Osteocyte (in vitro differentiated cells): ENCODE results near the gene OPALIN. TPM values are rescaled to one million over a fixed set of nuclear protein-coding genes. Genes with fewer than 3 reads are reported as not detected.

ENCODE experiments used
- DNase-seq: peaks from one replicate; pipeline ENCODE4 v3.0.0; 2021; ENCODE audit warnings: mixed read lengths; ENCODE audit not compliant: unreplicated experiment; ENCODE audit errors: extremely low spot score
- H3K27ac Mint-ChIP-seq: one replicate; pipeline ENCODE4 v1.8.0; 2021; ENCODE audit warnings: mild to moderate bottlenecking, mixed read lengths; ENCODE audit not compliant: unreplicated experiment
- H3K27me3 Mint-ChIP-seq: one replicate; pipeline ENCODE4 v1.8.0; 2021; ENCODE audit warnings: mixed read lengths; ENCODE audit not compliant: unreplicated experiment
- H3K36me3 Mint-ChIP-seq: one replicate; pipeline ENCODE4 v1.8.0; 2021; ENCODE audit warnings: mixed read lengths; ENCODE audit not compliant: unreplicated experiment
- H3K4me1 Mint-ChIP-seq: one replicate; pipeline ENCODE4 v1.8.0; 2021; ENCODE audit warnings: mixed read lengths; ENCODE audit not compliant: unreplicated experiment
- H3K4me3 Mint-ChIP-seq: one replicate; pipeline ENCODE4 v1.8.0; 2021; ENCODE audit warnings: mild to moderate bottlenecking, moderate library complexity, mixed read lengths; ENCODE audit not compliant: unreplicated experiment
- H3K9me3 Mint-ChIP-seq: one replicate; pipeline ENCODE4 v1.8.0; 2021; ENCODE audit warnings: mixed read lengths; ENCODE audit not compliant: unreplicated experiment
- total RNA-seq: library from RNA; stranded (reverse); gene quantifications from 2 replicates; pipeline ENCODE4 v1.2.1, GENCODE V29; 2021
- TF ChIP-seq, protein P1 (sequence below): fragments of 200-600 bp; sonication (generic); IDR thresholded peaks from 2 replicates; pipeline ENCODE4 v1.5.0; 2021; ENCODE audit warnings: antibody characterized with exemption, mild to moderate bottlenecking, moderate library complexity

OPALIN gene
- total RNA-seq, 1 donor from 2014 or later = not detected

DNA sequence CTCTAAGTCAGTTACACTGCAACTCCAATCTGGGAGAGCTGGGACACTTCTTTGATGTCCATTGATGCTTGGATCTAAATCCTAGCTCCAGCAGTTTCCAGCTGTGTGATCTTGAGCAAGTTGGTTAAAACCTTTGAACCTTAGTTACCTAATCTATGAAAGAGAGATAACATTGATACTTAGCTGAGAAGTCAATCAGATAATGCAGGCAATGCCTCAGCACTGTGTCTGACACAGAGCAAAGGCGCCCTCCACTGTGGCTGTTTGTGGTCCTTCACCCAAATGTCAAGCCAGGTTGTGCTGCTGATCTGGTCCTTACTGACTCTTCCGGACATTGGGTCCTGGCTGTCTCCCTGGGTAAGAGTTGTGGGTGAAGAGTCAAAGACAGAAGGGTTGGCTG is 34.4 kb downstream of the OPALIN start:
- Mint-ChIP-seq H3K4me1 (no peaks in the 10 kb centered on the region), H3K27ac (no peak overlapping the region), H3K4me3 (no peak overlapping the region), H3K9me3 (no peaks in the 10 kb centered on the region), H3K27me3 (peaks cover 16% of the 10 kb centered on the region), H3K36me3 (no peaks in the 10 kb centered on the region)
- TF ChIP-seq, protein P1, sequence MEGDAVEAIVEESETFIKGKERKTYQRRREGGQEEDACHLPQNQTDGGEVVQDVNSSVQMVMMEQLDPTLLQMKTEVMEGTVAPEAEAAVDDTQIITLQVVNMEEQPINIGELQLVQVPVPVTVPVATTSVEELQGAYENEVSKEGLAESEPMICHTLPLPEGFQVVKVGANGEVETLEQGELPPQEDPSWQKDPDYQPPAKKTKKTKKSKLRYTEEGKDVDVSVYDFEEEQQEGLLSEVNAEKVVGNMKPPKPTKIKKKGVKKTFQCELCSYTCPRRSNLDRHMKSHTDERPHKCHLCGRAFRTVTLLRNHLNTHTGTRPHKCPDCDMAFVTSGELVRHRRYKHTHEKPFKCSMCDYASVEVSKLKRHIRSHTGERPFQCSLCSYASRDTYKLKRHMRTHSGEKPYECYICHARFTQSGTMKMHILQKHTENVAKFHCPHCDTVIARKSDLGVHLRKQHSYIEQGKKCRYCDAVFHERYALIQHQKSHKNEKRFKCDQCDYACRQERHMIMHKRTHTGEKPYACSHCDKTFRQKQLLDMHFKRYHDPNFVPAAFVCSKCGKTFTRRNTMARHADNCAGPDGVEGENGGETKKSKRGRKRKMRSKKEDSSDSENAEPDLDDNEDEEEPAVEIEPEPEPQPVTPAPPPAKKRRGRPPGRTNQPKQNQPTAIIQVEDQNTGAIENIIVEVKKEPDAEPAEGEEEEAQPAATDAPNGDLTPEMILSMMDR = no peak
- no peak for DNase-seq

DNA sequence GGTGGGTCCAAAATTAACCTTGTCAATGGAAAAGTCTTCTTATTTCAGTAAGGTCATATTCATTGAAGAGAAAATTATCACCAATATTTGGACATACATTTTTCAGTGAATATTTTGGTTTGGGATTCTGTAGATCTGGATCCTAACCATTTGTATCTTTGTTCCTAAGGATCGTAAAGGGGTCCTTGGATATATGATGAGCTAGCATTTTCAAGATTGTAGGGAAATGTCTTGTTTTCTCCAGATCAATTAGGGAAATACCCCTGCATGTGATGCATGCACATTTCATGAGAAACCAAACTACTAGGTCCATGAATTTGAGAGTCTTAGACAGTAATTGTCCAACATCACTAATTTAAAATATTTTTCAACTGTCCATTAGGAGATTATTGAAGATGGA is 36.5 kb downstream of the OPALIN start:
- TF ChIP-seq, protein P1 = no peak
- no peak for DNase-seq
- Mint-ChIP-seq H3K9me3 (no peaks in the 10 kb centered on the region), H3K36me3 (no peaks in the 10 kb centered on the region), H3K4me1 (no peaks in the 10 kb centered on the region), H3K4me3 (no peak overlapping the region), H3K27me3 (peaks cover 13% of the 10 kb centered on the region), H3K27ac (no peak overlapping the region)

DNA sequence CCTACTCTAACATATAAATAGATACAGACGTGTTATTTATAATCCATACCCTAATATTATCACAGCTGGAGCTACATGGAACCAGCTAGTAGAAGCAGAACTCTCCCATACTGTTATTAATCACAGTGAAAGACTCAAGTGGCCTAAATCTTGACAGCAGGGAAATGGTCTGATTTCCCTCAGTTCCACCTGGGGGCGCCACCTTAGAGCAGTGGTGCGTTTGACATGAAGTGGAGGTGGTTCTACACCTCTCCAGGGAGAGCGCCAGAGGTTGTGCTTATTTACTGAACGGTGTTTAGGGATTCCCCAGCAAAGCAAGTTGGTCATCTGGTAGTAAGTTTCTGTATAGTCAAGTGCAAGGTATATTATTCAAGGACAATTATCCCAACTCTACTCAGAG is 37.0 kb downstream of the OPALIN start:
- Mint-ChIP-seq H3K9me3 (no peaks in the 10 kb centered on the region), H3K27me3 (peaks cover 11% of the 10 kb centered on the region), H3K27ac (no peak overlapping the region), H3K36me3 (no peaks in the 10 kb centered on the region), H3K4me1 (no peaks in the 10 kb centered on the region), H3K4me3 (no peak overlapping the region)
- TF ChIP-seq, protein P1 = no peak
- no peak for DNase-seq

DNA sequence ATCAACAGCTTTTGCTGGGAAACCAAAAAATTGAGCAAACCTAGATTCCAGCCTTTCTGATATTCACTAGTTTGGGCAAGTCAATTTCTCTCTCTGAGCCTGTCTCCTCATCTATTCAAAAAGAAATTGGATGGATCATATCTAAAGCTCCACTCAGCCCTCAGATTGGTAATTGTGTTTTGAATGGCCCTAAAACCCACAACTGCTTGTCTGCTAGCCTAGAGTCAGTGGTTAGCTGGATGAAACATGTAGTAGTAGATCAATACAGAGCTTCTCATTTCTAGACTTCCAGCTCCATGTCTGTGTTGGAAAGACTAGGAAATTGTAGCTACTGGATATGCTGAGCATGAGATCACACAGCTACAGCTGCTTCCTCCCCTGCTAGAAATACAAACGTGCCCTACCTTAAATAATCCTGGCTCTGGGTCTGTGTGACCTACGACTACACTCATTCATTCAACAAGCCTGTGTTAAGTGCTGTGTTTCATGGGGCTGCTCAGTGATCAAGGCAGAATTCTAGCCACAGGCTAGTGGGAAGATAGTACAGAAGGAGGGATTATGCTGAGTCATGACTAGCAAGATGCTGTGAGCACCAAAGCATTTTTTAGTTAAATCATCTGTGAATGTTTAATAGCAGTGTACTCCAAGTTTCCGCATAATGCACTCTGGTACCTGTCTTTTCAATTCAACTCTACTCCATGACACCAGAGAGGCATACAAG is 38.9 kb downstream of the OPALIN start:
- no peak overlapping the region for H3K27ac Mint-ChIP-seq
- no peaks in the 10 kb centered on the region for H3K9me3 Mint-ChIP-seq
- H3K4me1 Mint-ChIP-seq = no peaks in the 10 kb centered on the region
- no peak overlapping the region for H3K4me3 Mint-ChIP-seq
- no peak for DNase-seq
- TF ChIP-seq, protein P1 = no peak
- H3K36me3 Mint-ChIP-seq = no peaks in the 10 kb centered on the region
- peaks cover 3% of the 10 kb centered on the region for H3K27me3 Mint-ChIP-seq

DNA sequence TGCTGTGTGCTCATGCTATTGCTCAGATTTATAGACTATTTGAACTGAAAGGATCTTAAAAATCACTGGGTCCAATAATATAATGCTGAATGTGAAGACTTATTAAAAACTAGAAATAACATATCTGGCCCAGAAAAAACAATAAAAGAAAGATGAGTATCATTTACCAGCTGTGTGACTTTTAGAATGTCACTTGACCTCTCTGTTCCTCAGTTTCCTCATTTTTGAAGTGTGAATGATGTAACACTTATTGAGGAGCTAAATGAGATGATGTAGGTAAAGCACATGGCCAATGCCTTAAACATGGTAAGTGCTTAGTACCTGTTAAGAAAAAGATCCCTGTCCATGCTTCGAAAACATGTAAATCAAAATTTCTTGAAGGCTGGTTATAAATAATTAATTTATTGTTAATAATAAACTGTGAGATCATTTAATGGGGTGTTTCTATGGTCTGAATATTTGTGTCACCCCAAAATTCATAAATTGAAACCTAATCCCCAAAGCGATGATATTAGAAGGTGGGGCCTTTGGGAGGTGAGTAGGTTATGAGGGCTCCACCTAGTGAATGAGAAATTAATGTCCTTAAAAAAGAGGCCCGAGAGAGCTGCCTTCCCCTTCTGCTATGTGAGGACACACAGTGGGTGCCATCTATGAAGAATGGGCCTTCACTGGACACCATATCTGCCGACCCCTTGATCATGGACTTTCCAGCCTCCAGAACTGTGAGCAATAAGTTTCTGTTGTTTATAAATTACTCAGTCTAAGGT is 41.6 kb downstream of the OPALIN start:
- no peaks in the 10 kb centered on the region for H3K27me3 Mint-ChIP-seq
- TF ChIP-seq, protein P1 = no peak
- no peaks in the 10 kb centered on the region for H3K36me3 Mint-ChIP-seq
- no peak overlapping the region for H3K27ac Mint-ChIP-seq
- no peaks in the 10 kb centered on the region for H3K4me1 Mint-ChIP-seq
- H3K4me3 Mint-ChIP-seq = no peak overlapping the region
- DNase-seq = no peak
- H3K9me3 Mint-ChIP-seq = no peaks in the 10 kb centered on the region
